Mesendoderm (in vitro differentiated cells): ENCODE measurements around the gene NKX6-2.

Experiments
- DNase-seq: peaks from one replicate; pipeline ENCODE4 v3.0.0; 2013
- H2AK5ac ChIP-seq: 2 replicates; pipeline ENCODE4 v1.6.1; 2013; ENCODE audit warnings: low read length, inconsistent platforms
- H2BK120ac ChIP-seq: 2 replicates; pipeline ENCODE4 v1.6.1; 2013; ENCODE audit warnings: low read depth, mild to moderate bottlenecking, low read length, moderate library complexity, mixed read lengths
- H2BK15ac ChIP-seq: replicated peaks from 2 replicates; pipeline ENCODE4 v1.6.1; 2013; ENCODE audit warnings: low read depth, mild to moderate bottlenecking, moderate library complexity
- H2BK5ac ChIP-seq: 2 replicates; pipeline ENCODE4 v1.6.1; 2013; ENCODE audit warnings: low read length, inconsistent platforms
- H3K18ac ChIP-seq: 2 replicates; pipeline ENCODE4 v1.6.1; 2013; ENCODE audit warnings: mild to moderate bottlenecking, low read length, mixed read lengths
- H3K23ac ChIP-seq: one replicate; pipeline ENCODE4 v1.6.1; 2013; ENCODE audit warnings: low read length
- H3K27ac ChIP-seq: 2 replicates; pipeline ENCODE4 v1.5.1; 2013; ENCODE audit warnings: low read depth, mild to moderate bottlenecking, inconsistent platforms, low read length, moderate library complexity
- H3K27me3 ChIP-seq: 2 replicates; pipeline ENCODE4 v1.6.1; 2013; ENCODE audit warnings: low read length, control low read depth, mild to moderate bottlenecking, inconsistent platforms; ENCODE audit not compliant: insufficient read depth, poor library complexity
- H3K36me3 ChIP-seq: 2 replicates; pipeline ENCODE4 v1.6.1; 2013; ENCODE audit warnings: low read length, inconsistent platforms; ENCODE audit not compliant: control insufficient read depth, insufficient read depth
- H3K4ac ChIP-seq: one replicate; pipeline ENCODE4 v1.6.1; 2013; ENCODE audit warnings: low read depth, mild to moderate bottlenecking, low read length, moderate library complexity
- H3K4me1 ChIP-seq: 2 replicates; pipeline ENCODE4 v1.6.1; 2013; ENCODE audit warnings: low read depth, low read length, inconsistent platforms; ENCODE audit not compliant: control insufficient read depth
- H3K4me2 ChIP-seq: 2 replicates; pipeline ENCODE4 v1.6.1; 2013; ENCODE audit warnings: low read length
- H3K4me3 ChIP-seq: 2 replicates; pipeline ENCODE4 v1.5.1; 2013; ENCODE audit warnings: mild to moderate bottlenecking, low read length
- H3K56ac ChIP-seq: one replicate; pipeline ENCODE4 v1.6.1; 2013; ENCODE audit warnings: low read length
- H3K79me1 ChIP-seq: 2 replicates; pipeline ENCODE4 v1.6.1; 2013; ENCODE audit warnings: low read length, inconsistent platforms
- H3K79me2 ChIP-seq: 2 replicates; pipeline ENCODE4 v1.6.1; 2013; ENCODE audit warnings: mild to moderate bottlenecking, low read length; ENCODE audit not compliant: control insufficient read depth, insufficient read depth
- H3K9ac ChIP-seq: 2 replicates; pipeline ENCODE4 v1.6.1; 2013; ENCODE audit warnings: low read length, inconsistent platforms
- H4K5ac ChIP-seq: one replicate; pipeline ENCODE4 v1.6.1; 2013; ENCODE audit warnings: low read length
- H4K8ac ChIP-seq: one replicate; pipeline ENCODE4 v1.6.1; 2013; ENCODE audit warnings: low read depth, mild to moderate bottlenecking, control low read depth, low read length, moderate library complexity
- WGBS: extraction: QIAGEN DNeasy Blood & Tissue Kit; methylation state at CpG from one replicate; pipeline ENCODE4 v1.1.7; 2013; ENCODE audit warnings: low lambda C conversion rate, missing lambda C conversion rate; ENCODE audit not compliant: insufficient coverage; ENCODE audit errors: extremely low coverage; 5-methylcytosine and 5-hydroxymethylcytosine counted together

Gene NKX6-2

DNA sequence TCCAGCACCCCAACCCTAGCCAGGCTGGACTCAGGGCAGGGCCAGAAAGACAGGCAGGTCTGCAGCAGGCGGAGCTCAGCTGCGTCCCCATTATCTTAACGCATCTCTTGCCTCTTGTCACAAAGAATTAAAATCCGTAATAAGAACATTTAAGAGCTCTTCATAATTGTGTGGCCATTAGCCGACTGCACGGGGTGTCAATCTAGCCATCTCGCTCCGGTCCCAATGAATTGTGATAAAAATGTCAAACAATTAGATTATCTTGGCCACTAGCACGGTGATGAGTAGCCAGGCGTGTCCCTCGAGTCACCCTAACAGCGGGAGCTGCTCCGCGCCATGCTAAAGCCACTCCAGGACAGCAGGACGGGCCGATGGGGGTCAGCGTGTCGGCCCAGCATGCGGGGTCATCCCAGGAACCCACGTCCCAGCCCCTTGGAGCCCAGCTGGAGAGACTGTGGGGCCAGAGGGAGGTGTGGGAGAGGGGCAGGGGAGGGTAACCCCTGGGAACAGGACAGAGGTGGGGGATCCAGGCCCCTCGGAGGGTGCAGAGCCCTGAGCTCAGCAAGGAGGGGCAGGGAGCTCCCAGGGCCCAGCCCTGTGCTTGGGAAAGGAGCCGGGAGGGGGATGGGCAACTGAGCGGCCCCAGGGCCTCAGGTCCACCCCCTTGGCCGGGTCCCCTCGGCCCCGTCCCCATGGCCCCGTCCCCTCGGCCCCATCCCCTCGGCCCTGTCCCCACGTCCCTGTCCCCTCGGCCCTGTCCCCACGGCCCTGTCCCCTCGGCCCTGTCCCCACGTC is 17.7 kb upstream of the NKX6-2 start:
- Histone ChIP-seq H2BK120ac (no peak overlapping the region), H3K79me2 (no peaks in the 10 kb centered on the region), H3K79me1 (no peaks in the 10 kb centered on the region), H3K4me3 (no peak overlapping the region), H3K27ac (no peak overlapping the region), H3K9ac (no peak overlapping the region), H2BK5ac (no peak overlapping the region), H3K23ac (no peak overlapping the region), H3K4me1 (no peaks in the 10 kb centered on the region), H3K4ac (no peak overlapping the region), H2BK15ac (no peak overlapping the region), H4K8ac (no peak overlapping the region), H2AK5ac (no peak overlapping the region), H3K36me3 (no peaks in the 10 kb centered on the region), H3K27me3 (no peaks in the 10 kb centered on the region), H3K4me2 (no peak overlapping the region), H4K5ac (no peak overlapping the region), H3K18ac (no peak overlapping the region), H3K56ac (no peak overlapping the region)
- DNase-seq: no peak
- no CpG with 5 or more reads among the region's 34 CpGs for WGBS

- Histone ChIP-seq H2BK5ac (no peak overlapping the region), H3K23ac (no peak overlapping the region), H2BK120ac (no peak overlapping the region), H3K4me3 (no peak overlapping the region), H3K4me1 (no peaks in the 10 kb centered on the region), H3K4me2 (no peak overlapping the region), H2BK15ac (no peak overlapping the region), H3K36me3 (no peaks in the 10 kb centered on the region), H3K56ac (no peak overlapping the region), H3K79me1 (no peaks in the 10 kb centered on the region), H3K4ac (no peak overlapping the region), H3K27me3 (no peaks in the 10 kb centered on the region), H3K79me2 (no peaks in the 10 kb centered on the region), H2AK5ac (no peak overlapping the region), H3K27ac (no peak overlapping the region), H4K8ac (no peak overlapping the region), H3K9ac (no peak overlapping the region), H4K5ac (no peak overlapping the region), H3K18ac (no peak overlapping the region)
- no CpG with 5 or more reads among the region's 16 CpGs for WGBS
- DNase-seq: peak; percentile 65
Measured at GRCh38 chr10:132802694-132803320, 16.9 kb upstream of the NKX6-2 start.

- Histone ChIP-seq H3K27me3 (no peaks in the 10 kb centered on the region), H2BK5ac (no peak overlapping the region), H3K4me2 (no peak overlapping the region), H3K9ac (no peak overlapping the region), H4K5ac (no peak overlapping the region), H3K23ac (no peak overlapping the region), H3K4me1 (no peaks in the 10 kb centered on the region), H2BK120ac (no peak overlapping the region), H3K4ac (no peak overlapping the region), H4K8ac (no peak overlapping the region), H3K4me3 (no peak overlapping the region), H2BK15ac (no peak overlapping the region), H3K79me1 (no peaks in the 10 kb centered on the region), H3K27ac (no peak overlapping the region), H3K18ac (no peak overlapping the region), H3K36me3 (no peaks in the 10 kb centered on the region), H3K79me2 (no peaks in the 10 kb centered on the region), H3K56ac (no peak overlapping the region), H2AK5ac (no peak overlapping the region)
- no peak for DNase-seq
- no CpG with 5 or more reads among the region's 8 CpGs for WGBS
Measured at GRCh38 chr10:132802048-132802447, 16.1 kb upstream of the NKX6-2 start.

GRCh38 chr10:132799865-132800264 is 13.9 kb upstream of the NKX6-2 start:
- no peaks in the 10 kb centered on the region for H3K27me3 ChIP-seq
- no peak overlapping the region for H3K9ac ChIP-seq
- no peak overlapping the region for H3K4me2 ChIP-seq
- H3K56ac ChIP-seq: no peak overlapping the region
- H2BK15ac ChIP-seq: no peak overlapping the region
- no peak overlapping the region for H3K27ac ChIP-seq
- no peak overlapping the region for H2BK120ac ChIP-seq
- H3K4me3 ChIP-seq: no peak overlapping the region
- no peaks in the 10 kb centered on the region for H3K4me1 ChIP-seq
- no peak overlapping the region for H2BK5ac ChIP-seq
- no peak overlapping the region for H4K5ac ChIP-seq
- WGBS: no CpG with 5 or more reads among the region's 11 CpGs
- H4K8ac ChIP-seq: no peak overlapping the region
- no peak overlapping the region for H3K18ac ChIP-seq
- no peaks in the 10 kb centered on the region for H3K79me2 ChIP-seq
- H3K79me1 ChIP-seq: no peaks in the 10 kb centered on the region
- H3K36me3 ChIP-seq: no peaks in the 10 kb centered on the region
- no peak overlapping the region for H2AK5ac ChIP-seq
- no peak for DNase-seq
- no peak overlapping the region for H3K23ac ChIP-seq
- no peak overlapping the region for H3K4ac ChIP-seq

DNA sequence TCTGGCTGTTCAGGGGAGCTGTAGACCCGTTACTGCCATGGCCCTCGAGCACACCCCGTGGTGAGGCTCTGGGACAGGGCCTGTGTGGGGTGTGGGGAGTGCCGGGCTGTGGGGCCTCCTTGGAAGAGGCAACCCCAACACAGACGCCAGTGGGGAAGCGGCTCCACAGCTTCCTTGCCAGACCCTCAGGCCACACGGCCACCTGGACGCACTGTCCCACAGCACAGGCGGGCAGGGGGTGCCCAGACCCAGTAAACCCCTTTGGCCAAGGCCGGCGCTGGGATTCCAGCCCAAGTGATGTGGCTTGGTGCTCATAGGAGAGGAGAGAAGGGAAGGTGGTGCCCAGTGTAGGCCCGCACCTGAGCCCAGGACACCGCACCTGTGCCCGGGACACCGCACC is 12.9 kb upstream of the NKX6-2 start:
- H3K4me3 ChIP-seq: no peak overlapping the region
- WGBS: no CpG with 5 or more reads among the region's 15 CpGs

More for the DNA sequence above, 12.9 kb upstream of the NKX6-2 start:
- H2BK5ac ChIP-seq: no peak overlapping the region
- no peak overlapping the region for H4K5ac ChIP-seq
- H3K56ac ChIP-seq: no peak overlapping the region
- DNase-seq: no peak
- H3K18ac ChIP-seq: no peak overlapping the region
- H2BK15ac ChIP-seq: no peak overlapping the region
- no peak overlapping the region for H3K27ac ChIP-seq
- no peaks in the 10 kb centered on the region for H3K36me3 ChIP-seq
- H4K8ac ChIP-seq: no peak overlapping the region
- H3K4me1 ChIP-seq: no peaks in the 10 kb centered on the region
- H3K23ac ChIP-seq: no peak overlapping the region
- H3K79me2 ChIP-seq: no peaks in the 10 kb centered on the region
- H3K27me3 ChIP-seq: no peaks in the 10 kb centered on the region
- H3K4me2 ChIP-seq: no peak overlapping the region
- H3K4ac ChIP-seq: no peak overlapping the region
- no peak overlapping the region for H3K9ac ChIP-seq
- no peak overlapping the region for H2AK5ac ChIP-seq
- no peaks in the 10 kb centered on the region for H3K79me1 ChIP-seq
- no peak overlapping the region for H2BK120ac ChIP-seq
